PC-3 (cell line): ENCODE results near the gene FANK1. TPM values are rescaled to one million over a fixed set of nuclear protein-coding genes. Genes with fewer than 3 reads are reported as not detected.
"Not testable (repeated sequence)": the region's sequence is repeated elsewhere in the genome, so short reads cannot be mapped to it uniquely, and the experiment has no call there.

ENCODE experiments used
- ATAC-seq: fragments of 200-7000 bp; cut with Tn5 transposase; 2 replicates; pipeline ENCODE4 v1.9.1; 2020; ENCODE audit warnings: mild to moderate bottlenecking, moderate library complexity
- BruUV-seq: library from RNA; stranded (reverse); fragments of 400-500 nt; replicated peaks from 2 replicates; lab custom pipeline; 2021; lab: Mats Ljungman, UMichigan
- CTCF ChIA-PET: fragments of 300-600 bp; sonication (Branson Sonifier 250); formaldehyde crosslinking; loops from one replicate; lab custom pipeline; 2022; ENCODE audit warnings: antibody characterized with exemption; lab: Charles Lee
- POLR2A ChIA-PET: fragments of 300-600 bp; sonication (Branson Sonifier 250); formaldehyde crosslinking; loops from one replicate; lab custom pipeline; 2022; ENCODE audit warnings: antibody characterized with exemption; ENCODE audit not compliant: unreplicated experiment; lab: Charles Lee
- DNase-seq: peaks from one replicate; pipeline ENCODE4 v3.0.0-alpha.2; 2015
- H2AFZ ChIP-seq: fragments of 300-600 bp; sonication (generic); 2 replicates; pipeline ENCODE4 v1.6.0; 2016; ENCODE audit warnings: antibody characterized with exemption, low read length
- H3F3A ChIP-seq: fragments of 300-600 bp; sonication (generic); one replicate; pipeline ENCODE4 v1.6.0; 2017; ENCODE audit warnings: antibody characterized with exemption, low read length, control low read depth, mild to moderate bottlenecking; ENCODE audit not compliant: unreplicated experiment
- H3K27ac ChIP-seq: fragments of 300-600 bp; sonication (generic); 2 replicates; pipeline ENCODE4 v1.5.1; 2016; ENCODE audit warnings: mild to moderate bottlenecking, low read length
- H3K27me3 ChIP-seq: fragments of 300-600 bp; sonication (generic); 2 replicates; pipeline ENCODE4 v1.6.1; 2016; ENCODE audit warnings: low read length, mixed read lengths
- H3K36me3 ChIP-seq: fragments of 300-600 bp; sonication (generic); 2 replicates; pipeline ENCODE4 v1.6.1; 2016; ENCODE audit warnings: low read depth, mixed run types, low read length, mixed read lengths
- H3K4me1 ChIP-seq: fragments of 300-600 bp; sonication (generic); 2 replicates; pipeline ENCODE4 v1.5.1; 2016; ENCODE audit warnings: low read length; ENCODE audit not compliant: insufficient read depth
- H3K4me2 ChIP-seq: fragments of 300-600 bp; sonication (generic); 2 replicates; pipeline ENCODE4 v1.6.0; 2016; ENCODE audit warnings: low read length
- H3K4me3 ChIP-seq: fragments of 300-600 bp; sonication (generic); 2 replicates; pipeline ENCODE4 v1.5.1; 2016; ENCODE audit warnings: mild to moderate bottlenecking, low read length, mixed read lengths
- H3K79me2 ChIP-seq: fragments of 300-600 bp; sonication (generic); 2 replicates; pipeline ENCODE4 v1.6.1; 2017; ENCODE audit warnings: low read length, mixed read lengths
- H3K9ac ChIP-seq: fragments of 300-600 bp; sonication (generic); 2 replicates; pipeline ENCODE4 v1.6.0; 2016; ENCODE audit warnings: mild to moderate bottlenecking, low read length
- H3K9me2 ChIP-seq: fragments of 300-600 bp; sonication (generic); replicated peaks from 2 replicates; pipeline ENCODE4 v1.6.1; 2016; ENCODE audit warnings: mixed run types, low read length, mixed read lengths
- H3K9me3 ChIP-seq: fragments of 300-600 bp; sonication (generic); 2 replicates; pipeline ENCODE4 v1.6.1; 2016; ENCODE audit warnings: low read length, mixed read lengths
- H4K20me1 ChIP-seq: fragments of 300-600 bp; sonication (generic); 2 replicates; pipeline ENCODE4 v1.6.1; 2016; ENCODE audit warnings: low read length, mixed read lengths
- EZH2 ChIP-seq: fragments of 300-600 bp; sonication (generic); IDR thresholded peaks from one replicate; pipeline ENCODE4 v1.6.1; 2017; ENCODE audit warnings: antibody characterized with exemption, mild to moderate bottlenecking, low read length; ENCODE audit not compliant: unreplicated experiment
- EZH2phosphoT487 ChIP-seq: fragments of 300-600 bp; sonication (generic); IDR thresholded peaks from 2 replicates; pipeline ENCODE4 v1.6.1; 2018; ENCODE audit warnings: mild to moderate bottlenecking, antibody characterized with exemption, low read length, borderline replicate concordance
- intact Hi-C: fragments of 100-400 bp; cut with micrococcal nuclease; formaldehyde crosslinking; loops from 2 replicates; pipeline ENCODE4 v1.9.0; 2023
- total RNA-seq: library from RNA; depleted of rRNA; stranded (reverse); fragments of >200 nt; gene quantifications from 2 replicates; pipeline ENCODE4 v1.2.3, GENCODE V29; 2014
- TF ChIP-seq, protein P1 (sequence below): fragments of 300-600 bp; sonication (generic); conservative IDR thresholded peaks from 2 replicates; pipeline ENCODE4 v1.5.1; 2017; ENCODE audit warnings: antibody characterized with exemption, low read depth, mild to moderate bottlenecking, low read length

FANK1 gene
- total RNA-seq, 1 experiment from 2014 or later = 0.95 TPM

DNA sequence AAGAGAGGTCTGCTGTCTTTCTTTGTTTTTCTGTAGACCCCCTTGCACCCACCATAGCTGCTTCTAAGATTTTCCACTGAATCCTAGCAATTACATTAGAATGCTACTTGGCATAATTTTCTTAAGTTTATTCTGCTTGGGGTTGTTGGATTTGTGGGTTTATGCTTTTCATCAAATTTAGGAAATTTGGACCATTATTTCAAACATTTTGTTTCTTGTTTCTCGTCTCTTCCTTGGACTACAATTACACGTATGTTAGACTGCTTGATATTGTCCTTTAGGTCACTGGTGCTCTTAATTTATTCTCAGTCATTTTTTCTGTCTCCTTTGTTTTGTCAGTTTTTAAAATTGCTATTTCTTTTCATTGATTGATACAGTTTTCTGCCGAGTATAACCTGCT lies 65.8 kb downstream of the FANK1 start:
- ATAC-seq = no peak
- H3K36me3 ChIP-seq = no peaks in the 10 kb centered on the region
- H2AFZ ChIP-seq = no peak overlapping the region
- H3K9me3 ChIP-seq = no peaks in the 10 kb centered on the region
- no peak overlapping the region for H3K27ac ChIP-seq
- H3K4me3 ChIP-seq = no peak overlapping the region
- no peak overlapping the region; the same call in 1 of the 2 replicates for H3K4me2 ChIP-seq
- no peaks in the 10 kb centered on the region for H3F3A ChIP-seq
- CTCF ChIA-PET = interaction anchor here (0.7 kb wide), 1 partner anchor 28 kb away, joined by 3 read pairs; no protein-coding TSS in a partner anchor
- no peak overlapping the region for H3K9ac ChIP-seq
- intact Hi-C loops = no loop called here
- no peaks in the 10 kb centered on the region for H3K79me2 ChIP-seq
- H3K9me2 ChIP-seq = no peaks in the 10 kb centered on the region
- no peaks in the 10 kb centered on the region for H4K20me1 ChIP-seq
- no peak for TF ChIP-seq EZH2
- no peak for TF ChIP-seq EZH2phosphoT487
- TF ChIP-seq, protein P1, sequence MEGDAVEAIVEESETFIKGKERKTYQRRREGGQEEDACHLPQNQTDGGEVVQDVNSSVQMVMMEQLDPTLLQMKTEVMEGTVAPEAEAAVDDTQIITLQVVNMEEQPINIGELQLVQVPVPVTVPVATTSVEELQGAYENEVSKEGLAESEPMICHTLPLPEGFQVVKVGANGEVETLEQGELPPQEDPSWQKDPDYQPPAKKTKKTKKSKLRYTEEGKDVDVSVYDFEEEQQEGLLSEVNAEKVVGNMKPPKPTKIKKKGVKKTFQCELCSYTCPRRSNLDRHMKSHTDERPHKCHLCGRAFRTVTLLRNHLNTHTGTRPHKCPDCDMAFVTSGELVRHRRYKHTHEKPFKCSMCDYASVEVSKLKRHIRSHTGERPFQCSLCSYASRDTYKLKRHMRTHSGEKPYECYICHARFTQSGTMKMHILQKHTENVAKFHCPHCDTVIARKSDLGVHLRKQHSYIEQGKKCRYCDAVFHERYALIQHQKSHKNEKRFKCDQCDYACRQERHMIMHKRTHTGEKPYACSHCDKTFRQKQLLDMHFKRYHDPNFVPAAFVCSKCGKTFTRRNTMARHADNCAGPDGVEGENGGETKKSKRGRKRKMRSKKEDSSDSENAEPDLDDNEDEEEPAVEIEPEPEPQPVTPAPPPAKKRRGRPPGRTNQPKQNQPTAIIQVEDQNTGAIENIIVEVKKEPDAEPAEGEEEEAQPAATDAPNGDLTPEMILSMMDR = no peak
- DNase-seq = no peak
- POLR2A ChIA-PET = no interaction called here
- H3K27me3 ChIP-seq = no peaks in the 10 kb centered on the region
- no peaks in the 10 kb centered on the region for H3K4me1 ChIP-seq
- BruUV-seq = no TSS peak

DNA sequence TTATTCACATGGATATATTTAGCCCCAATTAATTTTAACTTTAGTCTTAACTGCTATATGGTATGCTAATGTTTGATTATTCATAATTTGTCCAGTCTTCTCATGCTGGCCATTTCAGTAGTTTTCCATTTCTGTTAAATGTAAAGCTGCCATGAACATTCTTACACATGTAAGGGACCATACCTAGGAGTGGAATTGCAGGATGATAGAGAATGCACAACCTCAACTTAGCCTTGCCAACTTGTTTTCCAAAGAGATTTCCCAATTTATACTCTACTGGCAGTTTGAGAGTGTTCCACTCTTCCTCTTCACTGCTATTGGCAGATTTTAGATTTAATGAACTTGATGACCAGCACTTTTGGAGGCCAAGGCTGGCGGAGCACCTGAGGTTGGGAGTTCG lies 68.2 kb downstream of the FANK1 start:
- no peak overlapping the region for H3K4me3 ChIP-seq
- H3K4me2 ChIP-seq = no peak overlapping the region
- no peaks in the 10 kb centered on the region for H3K27me3 ChIP-seq
- H3K4me1 ChIP-seq = no peaks in the 10 kb centered on the region
- H3K27ac ChIP-seq = no peak overlapping the region
- H3K9ac ChIP-seq = no peak overlapping the region
- no peaks in the 10 kb centered on the region for H3K36me3 ChIP-seq
- DNase-seq = no peak
- no peaks in the 10 kb centered on the region for H3K79me2 ChIP-seq
- intact Hi-C loops = no loop called here
- POLR2A ChIA-PET = no interaction called here
- no TSS peak for BruUV-seq
- H3K9me3 ChIP-seq = no peaks in the 10 kb centered on the region
- ATAC-seq = no peak
- CTCF ChIA-PET = no interaction called here
- no peak overlapping the region for H2AFZ ChIP-seq
- H3F3A ChIP-seq = no peaks in the 10 kb centered on the region
- H3K9me2 ChIP-seq = no peaks in the 10 kb centered on the region
- TF ChIP-seq EZH2 = no peak
- TF ChIP-seq EZH2phosphoT487 = no peak
- TF ChIP-seq, protein P1 = no peak
- H4K20me1 ChIP-seq = no peaks in the 10 kb centered on the region

DNA sequence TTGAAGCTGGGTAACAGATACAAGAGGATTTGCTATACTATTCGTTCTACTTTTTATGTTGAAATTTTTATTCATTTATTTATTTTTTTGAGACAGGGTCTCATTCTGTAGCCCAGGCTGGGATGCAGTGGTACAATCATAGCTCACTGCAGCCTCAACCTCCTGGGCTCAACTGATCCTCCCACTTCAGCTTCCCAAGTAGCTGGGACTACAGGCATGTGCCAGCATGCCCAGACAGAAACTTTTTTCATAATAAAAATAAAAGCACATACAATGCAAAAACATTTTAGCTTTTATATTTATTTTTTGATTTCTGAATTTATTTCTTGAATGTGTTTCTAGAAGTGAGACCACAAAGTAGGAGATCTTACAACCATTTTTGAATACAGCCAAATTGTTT lies 71.2 kb downstream of the FANK1 start:
- no peak overlapping the region for H2AFZ ChIP-seq
- no peak overlapping the region for H3K4me3 ChIP-seq
- ATAC-seq (no peak), DNase-seq (no peak)
- ChIA-PET POLR2A (no interaction called here), CTCF (no interaction called here)
- H3K9me2 ChIP-seq = no peaks in the 10 kb centered on the region
- H3K79me2 ChIP-seq = no peaks in the 10 kb centered on the region
- no peak overlapping the region for H3K27ac ChIP-seq
- no peak overlapping the region for H3K9ac ChIP-seq
- no peaks in the 10 kb centered on the region for H3K4me1 ChIP-seq
- TF ChIP-seq EZH2 (no peak), EZH2phosphoT487 (no peak)
- no peaks in the 10 kb centered on the region for H3K27me3 ChIP-seq
- H3K36me3 ChIP-seq = no peaks in the 10 kb centered on the region
- H3K9me3 ChIP-seq = no peaks in the 10 kb centered on the region
- no peak overlapping the region for H3K4me2 ChIP-seq
- no peaks in the 10 kb centered on the region for H3F3A ChIP-seq
- H4K20me1 ChIP-seq = no peaks in the 10 kb centered on the region
- intact Hi-C loops = no loop called here
- BruUV-seq = no TSS peak

DNA sequence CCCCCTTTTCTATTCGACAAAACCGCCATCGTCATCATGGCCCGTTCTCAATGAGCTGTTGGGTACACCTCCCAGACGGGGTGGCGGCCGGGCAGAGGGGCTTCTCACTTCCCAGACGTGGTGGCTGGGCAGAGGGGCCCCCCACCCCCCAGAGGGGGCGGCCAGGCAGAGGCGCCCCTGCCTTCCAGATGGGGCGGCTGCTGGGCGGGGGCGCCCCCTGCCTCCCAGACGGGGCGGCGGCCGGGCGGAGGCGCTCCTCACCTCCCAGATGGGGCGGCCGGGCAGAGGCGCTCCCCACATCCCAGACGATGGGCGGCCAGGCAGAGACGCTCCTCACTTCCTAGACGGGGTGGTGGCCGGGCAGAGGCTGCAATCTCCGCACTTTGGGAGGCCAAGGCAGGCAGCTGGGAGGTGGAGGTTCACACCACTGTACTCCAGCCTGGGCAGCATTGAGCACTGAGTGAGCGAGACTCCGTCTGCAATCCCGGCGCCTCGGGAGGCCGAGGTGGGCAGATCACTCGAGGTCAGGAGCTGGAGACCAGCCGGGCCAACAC lies 73.8 kb downstream of the FANK1 start:
- CTCF ChIA-PET, intact Hi-C loops, H3K9ac ChIP-seq, H3K79me2 ChIP-seq, H3K4me2 ChIP-seq, H3K27me3 ChIP-seq, POLR2A ChIA-PET, BruUV-seq, H3K9me3 ChIP-seq, H2AFZ ChIP-seq, H3K9me2 ChIP-seq, H4K20me1 ChIP-seq, H3K4me3 ChIP-seq, ATAC-seq, H3K27ac ChIP-seq, H3K36me3 ChIP-seq, DNase-seq, H3F3A ChIP-seq: not testable (repeated sequence)
- peaks cover 10% of the 10 kb centered on the region; the same call in 1 of the 2 replicates for H3K4me1 ChIP-seq
